ENCODE data around the gene CSH1.
"Not testable (repeated sequence)": the region's sequence is repeated elsewhere in the genome, so short reads cannot be mapped to it uniquely, and the experiment has no call there.

Gene CSH1

GRCh38 chr17:63874061-63874626 lies 22.2 kb downstream of the CSH1 start:
- not testable (repeated sequence) for H3K27ac ChIP-seq (ENCODE audit: low read length, poor library complexity, severe bottlenecking); H2BK15ac ChIP-seq (ENCODE audit: low read depth, poor library complexity, severe bottlenecking); DNase-seq; H3K9me3 ChIP-seq (ENCODE audit: control insufficient read depth, low read length); H4K91ac ChIP-seq (ENCODE audit: low read length); H3K9ac ChIP-seq (ENCODE audit: low read length); H2BK12ac ChIP-seq (ENCODE audit: low read length in 2 of 2); H3K4me3 ChIP-seq (ENCODE audit: insufficient read depth in 1 of 2, low read depth in 1 of 2, low read length in 2 of 2); H4K8ac ChIP-seq (ENCODE audit: low read length); H3K18ac ChIP-seq (ENCODE audit: low read depth in 1 of 2, low read length in 2 of 2); H3K4ac ChIP-seq (ENCODE audit: low read depth in 1 of 2, low read length in 2 of 2); H3K4me1 ChIP-seq (ENCODE audit: control insufficient read depth, insufficient read depth, low read depth, low read length); H2AFZ ChIP-seq (ENCODE audit: low read depth, low read length); H3K79me1 ChIP-seq (replicated peaks; ENCODE audit: low read length, poor library complexity, severe bottlenecking); H3K36me3 ChIP-seq (ENCODE audit: control insufficient read depth in 1 of 2, insufficient read depth in 2 of 2, low read depth in 1 of 2, low read length in 2 of 2); H2AK5ac ChIP-seq (ENCODE audit: low read length, severe bottlenecking); H3K4me2 ChIP-seq (ENCODE audit: low read length, poor library complexity, severe bottlenecking); H3K14ac ChIP-seq (ENCODE audit: low read length in 2 of 2); H2BK120ac ChIP-seq (ENCODE audit: low read depth, low read length); H2BK5ac ChIP-seq (ENCODE audit: low read depth, low read length, poor library complexity, severe bottlenecking); H3K23ac ChIP-seq (ENCODE audit: low read length in 2 of 2)
- peaks cover 0 to 11% of the 10 kb centered on the region in 2 experiments for H3K27me3 ChIP-seq (ENCODE audit: control insufficient read depth in 1 of 2, insufficient read depth in 1 of 2, low read length in 2 of 2)
- WGBS: 70% methylated on average over 3 of the region's 8 CpGs

DNA sequence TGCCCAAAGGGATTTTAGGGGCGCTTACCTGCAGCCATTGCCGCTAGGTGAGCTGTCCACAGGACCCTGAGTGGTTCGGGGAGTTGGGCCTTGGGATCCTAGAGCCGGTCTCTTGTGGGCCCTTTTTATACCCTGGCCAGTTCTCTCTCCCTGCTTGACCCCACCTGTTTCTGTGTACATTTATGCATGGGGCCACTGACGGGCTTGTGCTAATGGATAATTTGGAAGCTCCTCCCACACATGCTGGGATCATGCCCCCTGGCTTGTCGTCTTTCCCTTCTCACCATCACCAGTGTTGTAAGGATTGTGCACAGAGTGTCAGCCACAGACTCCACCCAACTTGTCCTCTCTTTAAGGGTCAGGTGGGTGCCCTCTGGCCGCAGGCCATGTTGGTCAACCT lies 22.8 kb downstream of the CSH1 start, which contains the start of gene CSH2:
Gene CSH2, minus strand, starts transcription at position 101 of the 400 bp plus-strand sequence. Its CDS starts 63 bp downstream, at position 38.
- not testable (repeated sequence) for H3K14ac ChIP-seq (ENCODE audit: low read length in 2 of 2); H3K4ac ChIP-seq (ENCODE audit: low read depth in 1 of 2, low read length in 2 of 2); H3K4me3 ChIP-seq (ENCODE audit: insufficient read depth in 1 of 2, low read depth in 1 of 2, low read length in 2 of 2); H3K18ac ChIP-seq (ENCODE audit: low read depth in 1 of 2, low read length in 2 of 2); H3K79me1 ChIP-seq (replicated peaks; ENCODE audit: low read length, poor library complexity, severe bottlenecking); H3K4me2 ChIP-seq (ENCODE audit: low read length, poor library complexity, severe bottlenecking); H3K4me1 ChIP-seq (ENCODE audit: control insufficient read depth, insufficient read depth, low read depth, low read length); H2BK15ac ChIP-seq (ENCODE audit: low read depth, poor library complexity, severe bottlenecking); H3K36me3 ChIP-seq (ENCODE audit: control insufficient read depth in 1 of 2, insufficient read depth in 2 of 2, low read depth in 1 of 2, low read length in 2 of 2); H3K9me3 ChIP-seq (ENCODE audit: control insufficient read depth, low read length); H3K9ac ChIP-seq (ENCODE audit: low read length); H2AFZ ChIP-seq (ENCODE audit: low read depth, low read length); H2BK120ac ChIP-seq (ENCODE audit: low read depth, low read length); H2AK5ac ChIP-seq (ENCODE audit: low read length, severe bottlenecking); H2BK12ac ChIP-seq (ENCODE audit: low read length in 2 of 2); H4K91ac ChIP-seq (ENCODE audit: low read length); H3K23ac ChIP-seq (ENCODE audit: low read length in 2 of 2); DNase-seq; H2BK5ac ChIP-seq (ENCODE audit: low read depth, low read length, poor library complexity, severe bottlenecking); H3K27ac ChIP-seq (ENCODE audit: low read length, poor library complexity, severe bottlenecking); H4K8ac ChIP-seq (ENCODE audit: low read length)
- peaks cover 0 to 10% of the 10 kb centered on the region in 2 experiments for H3K27me3 ChIP-seq (ENCODE audit: control insufficient read depth in 1 of 2, insufficient read depth in 1 of 2, low read length in 2 of 2)
- WGBS: no CpG with 5 or more reads among the region's 7 CpGs

- not testable (repeated sequence) for H2AK5ac ChIP-seq (ENCODE audit: low read length, severe bottlenecking); H3K4ac ChIP-seq (ENCODE audit: low read depth in 1 of 2, low read length in 2 of 2); H3K23ac ChIP-seq (ENCODE audit: low read length in 2 of 2); H3K18ac ChIP-seq (ENCODE audit: low read depth in 1 of 2, low read length in 2 of 2); H3K9ac ChIP-seq (ENCODE audit: low read length); H3K27me3 ChIP-seq (ENCODE audit: control insufficient read depth in 1 of 2, insufficient read depth in 1 of 2, low read length in 2 of 2); H3K79me1 ChIP-seq (replicated peaks; ENCODE audit: low read length, poor library complexity, severe bottlenecking); DNase-seq; H2BK5ac ChIP-seq (ENCODE audit: low read depth, low read length, poor library complexity, severe bottlenecking); H3K4me3 ChIP-seq (ENCODE audit: insufficient read depth in 1 of 2, low read depth in 1 of 2, low read length in 2 of 2); H3K36me3 ChIP-seq (ENCODE audit: control insufficient read depth in 1 of 2, insufficient read depth in 2 of 2, low read depth in 1 of 2, low read length in 2 of 2); H2BK15ac ChIP-seq (ENCODE audit: low read depth, poor library complexity, severe bottlenecking); H2AFZ ChIP-seq (ENCODE audit: low read depth, low read length); H3K14ac ChIP-seq (ENCODE audit: low read length in 2 of 2); H4K8ac ChIP-seq (ENCODE audit: low read length); H4K91ac ChIP-seq (ENCODE audit: low read length); H2BK12ac ChIP-seq (ENCODE audit: low read length in 2 of 2); H3K9me3 ChIP-seq (ENCODE audit: control insufficient read depth, low read length); H3K4me2 ChIP-seq (ENCODE audit: low read length, poor library complexity, severe bottlenecking); H2BK120ac ChIP-seq (ENCODE audit: low read depth, low read length); H3K4me1 ChIP-seq (ENCODE audit: control insufficient read depth, insufficient read depth, low read depth, low read length); H3K27ac ChIP-seq (ENCODE audit: low read length, poor library complexity, severe bottlenecking)
- 96% methylated on average over 3 of the region's 15 CpGs for WGBS
Observed at GRCh38 chr17:63871646-63872365, 24.6 kb downstream of the CSH1 start.

- H3K79me1 ChIP-seq (replicated peaks; ENCODE audit: low read length, poor library complexity, severe bottlenecking); H2AFZ ChIP-seq (ENCODE audit: low read depth, low read length); H2BK120ac ChIP-seq (ENCODE audit: low read depth, low read length); H3K23ac ChIP-seq (ENCODE audit: low read length in 2 of 2); H2BK5ac ChIP-seq (ENCODE audit: low read depth, low read length, poor library complexity, severe bottlenecking); H4K91ac ChIP-seq (ENCODE audit: low read length); H2AK5ac ChIP-seq (ENCODE audit: low read length, severe bottlenecking); H3K14ac ChIP-seq (ENCODE audit: low read length in 2 of 2); H3K27ac ChIP-seq (ENCODE audit: low read length, poor library complexity, severe bottlenecking); H3K9me3 ChIP-seq (ENCODE audit: control insufficient read depth, low read length); H3K9ac ChIP-seq (ENCODE audit: low read length); H3K4me2 ChIP-seq (ENCODE audit: low read length, poor library complexity, severe bottlenecking); H3K4me1 ChIP-seq (ENCODE audit: control insufficient read depth, insufficient read depth, low read depth, low read length); H3K36me3 ChIP-seq (ENCODE audit: control insufficient read depth in 1 of 2, insufficient read depth in 2 of 2, low read depth in 1 of 2, low read length in 2 of 2); H4K8ac ChIP-seq (ENCODE audit: low read length); H3K4ac ChIP-seq (ENCODE audit: low read depth in 1 of 2, low read length in 2 of 2); H2BK15ac ChIP-seq (ENCODE audit: low read depth, poor library complexity, severe bottlenecking); H3K27me3 ChIP-seq (ENCODE audit: control insufficient read depth in 1 of 2, insufficient read depth in 1 of 2, low read length in 2 of 2); H2BK12ac ChIP-seq (ENCODE audit: low read length in 2 of 2); H3K4me3 ChIP-seq (ENCODE audit: insufficient read depth in 1 of 2, low read depth in 1 of 2, low read length in 2 of 2); DNase-seq; H3K18ac ChIP-seq (ENCODE audit: low read depth in 1 of 2, low read length in 2 of 2): not testable (repeated sequence)
- WGBS: 100% methylated on average over 2 of the region's 4 CpGs
Observed at GRCh38 chr17:63870292-63870665, 26.1 kb downstream of the CSH1 start.
